GM23338 (cell line): ENCODE data around the gene ECE1.

Experiments
- CREB1 ChIP-seq: fragments of 250-450 bp; sonication (Bioruptor Pico); IDR thresholded peaks from 2 replicates; pipeline ENCODE4 v1.5.0; 2020; ENCODE audit warnings: low read depth, mild to moderate bottlenecking, moderate library complexity
- CTCF ChIP-seq, 2 experiments: fragments of 200-600 bp in 1 of 2; sonication (generic) in 1 of 2; conservative IDR thresholded peaks; 2 replicates each; pipeline versions ENCODE4 v1.5.1 to v1.6.1; 2016 to 2017; ENCODE audit warnings: antibody characterized with exemption in 2 of 2, low read depth in 2 of 2, mild to moderate bottlenecking in 2 of 2, moderate library complexity in 1 of 2
- ETS1 ChIP-seq: IDR thresholded peaks from 2 replicates; pipeline ENCODE4 v1.6.1; 2016; ENCODE audit warnings: antibody characterized with exemption
- EZH2 ChIP-seq: fragments of 200-600 bp; sonication (generic); IDR thresholded peaks from one replicate; pipeline ENCODE4 v1.8.0; 2017; ENCODE audit warnings: antibody characterized with exemption, mild to moderate bottlenecking, low read depth; ENCODE audit not compliant: unreplicated experiment
- EZH2phosphoT487 ChIP-seq: fragments of 200-600 bp; sonication (generic); IDR thresholded peaks from one replicate; pipeline ENCODE4 v1.8.1; 2018; ENCODE audit warnings: antibody characterized with exemption; ENCODE audit not compliant: unreplicated experiment
- POLR2AphosphoS5 ChIP-seq: IDR thresholded peaks from 2 replicates; pipeline ENCODE4 v1.6.1; 2016; ENCODE audit warnings: antibody characterized with exemption, low read depth
- REST ChIP-seq: IDR thresholded peaks from one replicate; pipeline ENCODE4 v1.6.1; 2018; ENCODE audit warnings: antibody characterized with exemption; ENCODE audit not compliant: unreplicated experiment
- ZNF114 ChIP-seq: fragments of 250-450 bp; sonication (Bioruptor Pico); IDR thresholded peaks from 2 replicates; pipeline ENCODE4 v1.5.0; 2020; ENCODE audit warnings: mild to moderate bottlenecking, moderate library complexity
- ZNF331 ChIP-seq: fragments of 250-450 bp; sonication (Bioruptor Pico); IDR thresholded peaks from 2 replicates; pipeline ENCODE4 v1.5.0; 2020; ENCODE audit warnings: low read depth, mild to moderate bottlenecking, moderate library complexity

DNA sequence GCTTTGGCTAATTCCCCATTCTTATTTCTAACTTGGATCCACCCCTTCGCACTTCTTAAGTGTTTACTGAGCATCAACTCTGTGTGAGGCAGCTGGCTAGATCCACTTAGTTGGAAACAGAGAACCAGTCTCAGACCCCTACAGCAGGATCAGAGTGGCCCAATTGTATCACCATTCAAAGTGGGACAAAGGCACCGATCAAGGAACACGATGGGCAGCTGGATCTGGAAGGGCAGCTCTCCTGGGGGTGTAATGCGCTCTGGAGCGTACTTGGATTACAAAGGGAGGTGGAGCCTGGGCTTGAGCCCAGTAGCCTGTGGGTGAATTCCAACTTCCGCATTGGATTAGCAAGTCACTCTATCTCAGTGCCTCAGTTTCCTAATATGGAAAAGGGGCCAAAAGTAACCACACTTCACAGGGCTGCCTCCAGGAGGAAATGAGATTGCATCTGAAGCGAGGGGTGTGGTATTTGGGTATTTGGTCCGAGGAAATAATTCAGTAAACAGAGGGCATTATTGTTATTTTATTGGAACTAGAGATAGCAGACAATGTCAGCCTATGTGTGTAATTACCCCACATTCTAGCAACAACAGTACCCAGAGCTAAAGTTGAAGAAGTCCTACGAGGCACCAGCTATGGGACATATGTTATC lies 11.9 kb downstream of the ECE1 start:
- TF ChIP-seq CTCF (conservative IDR thresholded peaks at IDR 0.05; ENCODE audit: low read depth in 2 of 2) = no peak
- no peak for TF ChIP-seq EZH2
- TF ChIP-seq CREB1 (CRISPR knock-in tag) = no peak
- no peak for TF ChIP-seq ZNF331 (CRISPR knock-in tag)
- TF ChIP-seq POLR2AphosphoS5 = no peak
- TF ChIP-seq EZH2phosphoT487 = no peak
- TF ChIP-seq ZNF114 (CRISPR knock-in tag) = no peak
- no peak for TF ChIP-seq REST
- TF ChIP-seq ETS1 = no peak
